Fibroblast of the conjunctiva (primary cell): Measurements from ENCODE around the gene OSBP.
A peak's percentile ranks its signal among the peaks of the same experiment; 100 is the strongest.

Experiments
- DNase-seq: peaks from one replicate; pipeline ENCODE4 v3.0.0-alpha.2; 2010; ENCODE audit warnings: low read depth

Gene OSBP

DNA sequence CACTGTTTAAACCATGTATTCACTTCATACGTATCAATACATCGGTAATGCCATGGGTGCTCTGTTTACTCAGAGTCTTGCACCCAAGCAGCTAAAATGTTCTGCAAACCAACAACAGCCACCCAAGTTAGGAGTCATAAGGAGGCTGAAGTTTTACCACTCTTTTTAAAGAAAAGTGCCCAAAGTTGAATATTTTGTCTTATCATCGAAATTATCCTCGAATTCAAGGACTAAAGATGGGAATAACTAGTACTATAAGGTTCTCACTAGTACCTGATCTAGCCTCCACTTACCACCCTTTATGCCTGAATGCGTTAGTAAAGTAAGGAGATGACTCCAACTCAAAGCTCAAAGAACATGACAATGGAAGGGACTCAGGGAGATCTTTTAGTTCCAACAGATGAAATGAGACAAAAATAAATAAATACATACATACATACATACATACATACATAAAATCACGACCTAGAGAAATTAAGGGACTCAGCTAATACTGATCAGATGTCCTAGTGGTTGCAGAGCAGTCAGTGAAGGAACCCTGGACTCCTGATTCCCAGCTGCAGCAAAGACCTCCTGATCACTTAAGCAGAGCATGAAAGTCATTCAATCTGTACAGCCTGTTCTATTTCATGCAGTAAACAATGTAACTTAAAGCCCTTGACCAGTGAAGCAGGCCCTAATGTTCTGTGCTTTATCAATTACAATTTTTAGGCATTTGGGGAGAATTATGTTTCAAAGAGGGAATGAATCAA lies 7.7 kb downstream of the OSBP start:
- no peak for DNase-seq

DNA sequence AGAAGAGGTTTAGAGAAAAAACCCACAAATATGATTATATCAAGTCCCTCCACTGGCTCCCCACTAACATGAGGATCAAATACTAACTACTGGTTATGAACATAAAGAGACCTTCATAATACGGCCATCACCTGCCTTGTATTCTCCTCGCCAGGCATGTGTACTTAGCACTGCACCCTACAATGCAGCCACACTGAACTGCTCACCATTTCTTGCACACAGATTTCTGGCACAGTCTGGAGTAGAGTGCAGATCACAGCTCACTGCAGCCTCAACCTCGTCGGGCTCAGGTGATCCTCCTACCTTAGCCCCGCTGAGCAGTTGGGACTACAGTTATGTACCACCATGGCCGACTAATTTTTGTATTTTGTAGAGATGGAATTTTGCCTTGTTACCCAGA lies 13.1 kb downstream of the OSBP start:
- DNase-seq, result no peak

DNA sequence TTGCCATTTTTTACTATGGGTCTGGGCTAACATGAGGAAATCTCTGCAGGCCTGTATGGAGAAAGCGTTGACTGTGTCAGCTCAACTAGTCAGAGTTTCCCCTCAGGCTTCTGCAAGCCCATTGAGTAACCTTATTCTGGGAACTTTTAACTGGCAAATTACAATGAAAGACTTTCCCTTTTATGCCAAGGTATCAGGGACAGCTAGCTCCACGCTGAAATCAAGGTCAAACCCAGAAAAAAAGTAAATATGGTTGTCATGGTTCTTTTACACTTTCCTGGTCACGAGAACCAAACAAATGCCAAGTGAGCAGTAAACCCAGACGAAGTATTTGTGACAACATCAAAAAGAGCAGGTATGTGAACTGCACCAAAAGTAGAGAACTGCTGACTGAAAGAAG lies 13.8 kb downstream of the OSBP start:
- DNase-seq, result no peak

DNA sequence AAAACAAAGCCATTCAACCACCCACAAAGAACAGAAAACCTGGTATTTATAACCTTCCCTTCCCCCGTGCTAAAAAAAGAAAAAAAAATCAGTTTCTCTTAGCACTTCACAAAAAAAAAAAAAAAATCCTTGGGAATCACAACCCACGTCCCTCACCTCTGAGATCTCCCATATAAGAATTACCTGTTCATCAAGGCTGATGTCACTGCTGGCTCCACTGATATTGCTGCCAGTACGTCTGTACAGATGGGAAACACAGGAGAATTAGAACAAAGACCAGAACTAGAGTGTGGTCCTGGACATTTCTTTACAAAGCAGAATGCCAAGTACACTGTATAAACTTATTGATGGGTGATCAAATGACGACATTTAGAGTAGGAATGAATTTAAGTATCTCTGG lies 14.9 kb downstream of the OSBP start:
- no peak for DNase-seq

DNA sequence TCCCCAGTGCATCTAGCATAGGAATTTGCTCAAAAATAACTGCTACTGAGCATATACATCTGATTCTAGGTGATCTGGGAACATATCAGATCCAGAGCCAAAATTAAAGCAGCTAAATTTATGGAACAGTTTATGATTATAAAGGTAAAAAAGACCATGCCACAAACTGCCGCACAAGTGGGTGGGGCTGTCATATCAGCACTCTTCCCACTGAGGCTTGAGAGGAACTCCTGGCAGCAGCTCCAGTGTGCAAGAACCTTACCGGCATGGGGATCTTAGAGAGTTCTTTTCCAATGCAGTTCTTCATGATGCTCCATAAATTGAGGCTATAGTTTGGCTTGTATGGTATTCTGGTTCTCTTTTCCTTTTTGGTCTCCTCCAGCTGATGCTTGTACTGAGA lies 15.3 kb downstream of the OSBP start:
- DNase-seq, result no peak

DNA sequence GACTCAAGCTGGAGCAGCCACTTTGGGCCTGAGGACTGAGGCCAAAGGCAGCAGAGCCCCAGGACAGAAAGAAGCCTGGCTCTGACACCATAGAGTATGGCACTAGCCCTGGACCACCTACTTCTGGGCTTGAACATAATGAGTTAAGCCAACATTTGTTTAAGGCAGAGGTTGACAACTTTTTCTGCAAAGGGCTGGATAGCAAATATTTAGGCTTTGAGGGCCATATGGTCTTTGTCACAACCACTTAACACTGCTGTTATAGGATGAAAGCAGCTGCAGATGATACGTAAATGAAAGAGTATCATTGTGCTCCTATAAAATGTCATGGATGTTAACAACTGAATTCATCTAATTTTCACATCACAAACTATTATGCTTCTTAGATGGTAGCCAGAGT lies 16.6 kb downstream of the OSBP start:
- no peak for DNase-seq

DNA sequence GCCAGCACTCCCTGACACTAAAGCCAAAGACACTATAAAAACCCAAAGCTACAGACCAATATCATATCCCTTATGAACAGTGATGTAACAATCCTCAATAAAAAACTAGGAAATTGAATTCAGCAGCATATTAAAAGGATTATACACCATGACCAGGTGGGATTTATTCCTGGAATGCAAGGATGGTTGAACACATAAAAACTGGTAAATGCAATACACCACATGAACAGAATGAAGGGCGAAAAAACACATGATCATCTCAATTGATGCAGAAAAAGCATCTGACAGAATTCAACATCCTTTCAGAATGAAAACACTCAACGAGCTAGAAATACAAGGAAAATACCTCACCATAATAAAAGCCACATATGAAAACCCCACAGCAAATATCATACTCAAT lies 31.3 kb downstream of the OSBP start:
- no peak for DNase-seq

DNA sequence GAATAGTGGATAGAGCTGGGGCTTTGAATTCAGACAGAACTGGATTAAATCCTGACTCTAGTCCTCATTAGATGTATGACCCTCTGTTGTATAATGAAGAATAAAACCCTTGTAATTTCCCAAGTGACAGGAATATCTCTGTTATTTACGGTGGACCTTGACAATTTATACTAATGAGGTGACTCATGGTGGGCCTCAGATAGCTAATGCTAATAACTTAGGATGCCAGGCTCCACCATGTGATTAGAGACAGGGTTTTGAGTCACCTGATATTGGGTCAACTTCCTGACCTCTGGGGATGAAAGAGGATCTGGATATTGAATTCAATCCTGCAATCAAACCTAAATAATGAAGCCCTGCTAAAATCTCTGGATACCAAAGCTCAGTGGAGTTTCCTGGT lies 33.6 kb downstream of the OSBP start:
- no peak for DNase-seq

DNA sequence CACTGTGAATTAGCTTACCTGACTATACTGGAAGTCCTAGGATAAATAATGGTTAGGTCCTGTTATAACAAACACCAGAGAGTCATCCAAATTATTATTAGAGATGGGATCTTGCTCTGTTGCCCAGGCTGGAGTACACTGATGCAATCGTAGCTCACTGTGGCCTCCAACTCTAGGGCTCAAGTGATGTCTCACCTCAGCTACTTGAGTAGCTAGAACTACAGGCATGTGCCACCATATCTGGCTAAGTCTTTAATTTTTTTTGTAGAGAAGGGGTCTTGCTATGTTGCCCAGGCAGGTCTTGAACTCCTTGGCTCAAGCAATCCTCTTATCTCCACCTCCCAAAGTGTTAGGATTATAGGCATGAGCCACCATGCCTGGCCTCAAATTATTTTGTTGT lies 37.2 kb downstream of the OSBP start:
- no peak for DNase-seq

DNA sequence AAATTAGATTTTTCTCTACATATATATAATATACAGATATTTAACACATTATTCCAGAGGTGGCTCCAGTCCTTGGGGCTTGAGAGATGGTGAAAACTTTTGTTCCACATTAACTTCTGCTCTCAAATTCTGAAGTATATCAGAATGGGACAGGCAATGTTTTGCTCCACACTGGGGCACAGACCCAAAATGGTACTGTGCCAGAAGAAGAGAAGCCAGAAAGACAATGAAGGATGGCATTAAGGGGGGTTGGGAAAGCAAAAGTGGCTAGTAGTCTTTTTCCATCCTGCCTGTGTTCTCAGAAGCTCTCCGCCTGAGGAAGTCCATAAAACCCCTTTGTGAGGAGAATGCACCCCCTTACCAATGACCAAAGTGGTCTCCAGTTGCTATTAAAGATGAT lies 40.1 kb downstream of the OSBP start:
- DNase-seq, result no peak

DNA sequence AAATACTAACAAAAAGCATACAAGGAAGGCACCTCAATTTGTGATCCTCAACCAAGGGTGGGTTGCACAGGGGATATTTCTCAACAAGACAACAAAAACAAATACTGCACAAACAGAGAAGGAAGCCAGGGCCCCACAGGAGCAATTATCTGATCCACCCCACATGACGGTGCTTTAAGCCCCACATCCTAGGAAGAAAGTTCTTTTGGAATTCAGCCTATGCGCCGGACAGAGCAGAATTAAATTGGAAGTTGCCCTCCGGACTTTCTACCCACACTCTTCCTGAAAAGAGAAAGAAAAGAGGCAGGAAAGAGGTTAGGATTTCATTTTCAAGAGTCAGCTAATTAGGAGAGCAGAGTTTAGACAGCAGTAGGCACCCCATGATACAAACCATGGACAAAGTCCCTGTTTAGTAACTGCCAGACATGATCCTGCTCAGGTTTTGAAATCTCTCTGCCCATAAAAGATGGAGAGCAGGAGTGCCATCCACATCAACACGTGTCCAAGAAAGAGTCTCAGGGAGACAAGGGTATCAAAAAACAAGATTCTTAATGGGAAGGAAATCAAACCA lies 40.6 kb downstream of the OSBP start:
- DNase-seq, result no peak

DNA sequence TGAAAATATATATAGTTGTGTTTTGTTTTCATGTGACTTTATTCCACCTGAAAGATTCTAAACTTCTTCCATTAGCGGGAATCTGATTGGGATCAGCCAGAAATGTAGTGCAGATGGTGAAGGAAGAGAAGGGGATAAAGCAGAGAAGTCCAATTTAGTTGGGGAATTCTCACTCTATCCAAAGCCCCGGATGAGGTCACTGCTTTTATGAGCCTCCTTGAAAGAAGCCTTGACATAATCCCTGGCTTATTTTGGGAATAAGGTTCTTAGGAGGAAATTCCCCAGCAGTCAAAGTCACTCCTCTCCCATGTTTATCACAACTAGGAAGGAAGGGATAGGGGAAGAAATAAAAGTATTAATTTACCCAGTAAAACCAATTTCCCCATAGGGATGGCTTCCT lies 41.1 kb downstream of the OSBP start:
- no peak for DNase-seq

DNA sequence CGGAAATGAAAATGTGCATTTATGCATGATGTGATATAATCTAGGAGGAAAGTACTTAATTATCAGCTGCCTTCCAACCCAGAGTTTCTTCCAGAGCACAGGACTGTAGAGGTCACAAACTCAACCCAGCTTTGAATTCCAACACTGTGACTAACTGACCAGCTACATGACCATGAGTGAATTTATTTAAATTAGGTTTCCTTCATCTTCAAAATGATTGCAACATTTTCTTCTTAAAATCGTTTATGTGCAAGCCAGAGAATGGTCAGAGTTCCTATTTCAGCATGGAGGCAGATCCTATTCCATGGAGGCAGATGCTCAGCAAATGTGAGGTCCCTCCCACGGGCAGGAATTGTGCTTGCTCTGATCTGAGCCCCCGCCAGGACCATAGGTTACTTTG lies 42.4 kb downstream of the OSBP start:
- peak; percentile 76 for DNase-seq

DNA sequence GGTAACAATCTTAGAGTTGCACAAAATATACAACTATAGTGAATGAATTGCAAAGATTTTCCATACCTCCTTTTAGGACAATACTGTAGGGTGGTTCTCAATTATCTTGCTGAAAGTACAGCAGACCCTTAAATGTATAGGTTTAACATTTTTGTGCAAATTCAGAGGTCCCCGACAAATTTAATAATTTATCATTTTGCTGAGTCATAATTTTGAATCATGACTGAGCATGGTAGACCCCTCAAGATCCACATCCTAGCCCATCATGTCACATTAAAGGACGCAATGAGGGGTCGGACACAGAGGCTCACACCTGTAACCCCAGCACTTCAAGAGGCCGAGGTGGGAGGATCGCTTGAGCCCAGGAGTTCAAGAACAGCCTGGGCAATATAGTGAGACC lies 43.5 kb downstream of the OSBP start:
- DNase-seq, result no peak

DNA sequence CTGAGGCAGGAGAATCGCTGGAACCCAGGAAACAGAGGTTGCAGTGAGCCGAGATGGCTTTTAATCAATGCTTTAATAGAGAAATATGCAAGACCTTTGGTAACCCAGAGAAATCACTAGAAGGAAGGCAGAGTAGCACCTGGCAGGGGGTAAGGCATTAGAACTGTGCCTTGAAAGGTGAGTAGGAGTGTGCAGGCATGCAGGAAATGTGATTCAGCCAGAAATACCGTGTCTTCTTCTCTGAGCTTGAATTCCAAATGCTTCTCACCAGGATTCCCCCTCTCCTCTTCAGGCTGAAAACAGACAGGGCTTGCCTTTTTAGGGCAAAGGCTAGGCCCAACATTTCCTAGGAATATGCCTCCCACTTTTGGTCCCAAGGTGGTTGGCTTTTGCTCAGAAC lies 53.3 kb downstream of the OSBP start:
- DNase-seq, result no peak

DNA sequence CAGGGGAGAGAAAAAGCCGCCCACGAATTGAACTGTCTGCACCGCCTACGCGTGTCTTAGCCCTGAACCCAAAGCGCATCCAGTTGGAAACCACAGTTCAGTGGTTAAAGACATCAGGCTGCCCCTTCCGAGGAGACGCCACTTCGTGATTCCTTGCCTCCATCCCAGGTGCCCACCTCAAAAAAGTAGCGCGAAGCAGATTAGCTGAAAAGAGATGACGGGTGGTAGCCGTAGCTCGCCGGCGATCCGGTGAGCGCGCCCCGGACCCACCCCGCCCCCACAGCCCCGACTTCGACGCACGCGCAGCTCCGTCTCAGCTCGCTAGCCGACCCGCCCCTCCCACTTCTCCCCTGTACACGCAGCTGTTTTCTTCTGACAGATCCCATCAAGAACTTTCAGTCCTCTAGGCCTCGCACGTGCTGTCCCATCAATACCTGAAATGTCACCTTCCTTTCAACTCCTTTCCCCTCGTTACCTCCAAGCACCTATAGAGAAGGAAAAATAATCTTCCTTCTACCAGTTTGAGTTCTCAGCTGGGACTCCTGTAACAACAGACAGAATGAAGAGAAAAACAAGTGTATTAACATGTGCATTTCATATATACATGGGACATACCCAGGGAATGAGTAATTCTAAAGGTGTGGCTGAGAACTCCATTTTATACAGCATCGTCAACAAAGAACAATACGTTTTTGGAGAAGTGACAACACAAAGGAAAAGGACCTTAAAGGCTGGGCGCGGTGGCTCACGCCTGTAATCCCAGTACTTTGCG lies 54.7 kb downstream of the OSBP start:
- peak; percentile 75 for DNase-seq

DNA sequence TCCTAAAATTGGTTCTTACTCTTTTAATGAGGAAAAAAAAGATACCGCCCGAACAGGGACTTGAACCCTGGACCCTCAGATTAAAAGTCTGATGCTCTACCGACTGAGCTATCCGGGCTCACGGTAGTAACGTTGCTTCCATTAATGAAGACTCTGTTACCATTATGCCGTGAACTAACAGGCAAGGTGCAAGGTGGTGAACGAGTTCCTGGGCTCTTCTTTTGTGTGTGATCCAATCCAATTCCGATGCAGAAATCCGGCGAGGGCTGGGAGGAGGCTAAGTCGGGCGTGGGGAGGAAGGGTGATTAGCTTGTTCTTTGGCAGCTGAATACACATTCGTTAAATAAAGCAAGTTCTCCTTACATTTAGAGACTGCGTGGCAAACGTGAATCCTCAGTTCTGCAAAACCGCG lies 55.3 kb downstream of the OSBP start:
- peak; percentile 66 for DNase-seq

DNA sequence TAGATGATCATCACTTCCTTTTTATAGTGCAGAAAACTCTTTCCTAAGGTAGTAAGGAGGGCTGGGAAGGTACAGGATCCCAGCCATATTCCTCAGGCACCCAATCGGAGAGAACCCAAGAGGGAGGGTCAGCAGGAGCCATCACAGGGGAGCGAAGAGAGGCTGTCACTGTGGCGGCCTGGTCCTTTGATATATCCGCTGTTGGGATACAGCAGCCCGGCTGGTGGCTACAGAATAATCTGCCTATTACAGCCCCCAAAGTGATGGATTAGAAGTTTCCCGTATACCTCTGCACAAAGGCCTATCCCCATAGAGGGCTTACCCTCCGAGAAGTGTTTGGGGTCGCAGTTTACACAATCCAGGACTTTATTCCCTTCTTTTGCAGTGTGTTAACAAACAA lies 55.7 kb downstream of the OSBP start:
- no peak for DNase-seq

DNA sequence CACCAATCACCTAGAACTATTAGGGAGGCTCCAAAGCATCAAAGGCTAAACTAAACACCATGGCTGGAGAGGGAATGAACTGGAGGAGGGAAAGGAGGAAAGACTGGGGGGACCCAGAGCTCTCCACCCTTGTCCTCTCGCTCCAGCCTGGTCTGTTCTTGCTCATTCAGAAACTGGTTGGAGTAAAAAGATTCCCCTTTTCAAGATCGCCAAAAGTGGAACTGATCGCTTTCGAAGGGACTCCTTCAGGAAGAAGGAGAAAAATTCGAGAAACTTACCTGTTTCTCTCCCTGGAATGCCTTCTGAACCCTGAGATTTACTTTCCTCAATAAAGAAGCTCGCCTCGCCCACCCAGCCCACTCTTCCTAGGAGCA lies 57.3 kb downstream of the OSBP start:
- DNase-seq, result no peak

DNA sequence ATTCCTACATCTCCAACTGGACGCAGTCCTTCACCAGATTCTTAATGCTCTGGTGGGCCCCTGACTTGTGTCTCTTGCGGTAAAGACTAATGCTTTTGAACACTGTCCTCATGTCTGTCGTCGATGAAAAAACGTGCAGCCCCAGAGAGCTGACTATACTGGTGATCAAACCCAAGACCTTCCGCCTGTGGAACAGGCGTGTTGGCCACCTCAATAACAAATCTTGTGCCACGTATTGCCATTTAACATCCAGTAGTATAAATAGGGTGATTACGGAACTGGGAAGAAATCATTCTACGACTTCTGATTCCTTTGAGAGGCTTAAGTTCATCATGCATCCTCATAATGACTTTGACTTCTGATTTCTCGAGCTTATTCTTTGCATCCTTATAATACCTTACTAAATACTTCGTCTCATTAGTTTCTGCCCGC lies 58.6 kb downstream of the OSBP start:
- DNase-seq, result no peak

DNA sequence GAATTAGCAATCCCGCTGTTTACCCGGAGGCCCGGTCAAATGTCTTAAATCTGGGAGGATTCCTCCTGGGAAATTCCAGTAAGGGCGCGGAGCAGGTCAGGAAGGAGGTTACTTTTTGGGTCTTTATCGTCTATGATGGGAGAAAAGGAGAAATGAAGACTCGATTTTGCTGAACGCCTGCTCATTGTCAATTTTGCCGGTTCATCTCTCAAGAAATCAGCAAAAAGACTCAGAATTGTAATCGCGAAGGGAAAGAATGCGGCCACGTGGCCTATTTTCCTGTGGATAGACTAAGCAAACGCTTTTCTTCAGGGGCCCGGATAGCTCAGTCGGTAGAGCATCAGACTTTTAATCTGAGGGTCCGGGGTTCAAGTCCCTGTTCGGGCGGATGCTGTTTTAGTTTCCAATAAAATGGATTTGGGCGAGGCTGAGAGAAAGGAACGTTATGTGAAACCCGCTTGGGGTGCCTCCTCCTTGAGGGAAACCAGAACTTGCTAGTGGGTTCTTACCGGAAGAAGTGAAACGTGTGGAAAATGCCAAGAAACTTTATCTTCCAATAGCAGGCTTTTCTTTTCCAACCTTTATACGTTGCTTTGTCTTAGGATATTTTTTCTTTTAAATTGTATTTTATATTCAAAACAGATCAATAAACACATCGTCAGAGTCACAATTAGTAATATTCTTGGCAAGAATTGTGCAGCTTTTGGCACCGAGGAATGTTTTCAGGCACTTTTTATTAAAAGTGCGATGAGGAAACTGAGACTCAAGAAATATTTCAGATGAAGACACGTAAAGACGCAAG lies 59.3 kb downstream of the OSBP start:
- DNase-seq, result peak; percentile 79

DNA sequence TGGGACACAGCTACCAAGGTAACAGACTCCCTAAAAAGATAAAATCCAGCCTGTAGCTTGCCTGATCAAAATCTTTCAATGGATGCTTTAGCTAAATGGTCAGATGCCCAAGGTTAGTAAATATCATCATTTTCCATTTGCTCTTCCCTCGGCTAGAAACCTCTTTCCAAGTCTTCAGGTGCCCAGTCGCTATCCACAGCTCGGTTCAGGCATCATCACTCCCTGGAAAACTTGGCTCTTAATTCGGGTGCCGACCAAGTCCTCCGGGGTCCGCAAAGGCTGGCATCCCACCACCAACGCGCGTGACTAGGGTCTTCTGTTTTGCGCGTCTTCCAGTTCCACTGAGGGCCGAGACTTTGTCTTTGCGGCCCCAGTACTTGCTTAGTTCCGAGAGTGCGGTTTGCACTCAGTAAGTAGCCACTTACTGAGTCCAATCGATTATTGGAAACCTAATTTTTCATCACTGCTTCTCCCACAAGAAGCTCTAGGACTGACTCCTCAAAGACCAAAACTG lies 59.9 kb downstream of the OSBP start:
- no peak for DNase-seq
